Measurements from ENCODE around the gene IZUMO4.
A peak's percentile ranks its signal among the peaks of the same experiment; 100 is the strongest.

DNA sequence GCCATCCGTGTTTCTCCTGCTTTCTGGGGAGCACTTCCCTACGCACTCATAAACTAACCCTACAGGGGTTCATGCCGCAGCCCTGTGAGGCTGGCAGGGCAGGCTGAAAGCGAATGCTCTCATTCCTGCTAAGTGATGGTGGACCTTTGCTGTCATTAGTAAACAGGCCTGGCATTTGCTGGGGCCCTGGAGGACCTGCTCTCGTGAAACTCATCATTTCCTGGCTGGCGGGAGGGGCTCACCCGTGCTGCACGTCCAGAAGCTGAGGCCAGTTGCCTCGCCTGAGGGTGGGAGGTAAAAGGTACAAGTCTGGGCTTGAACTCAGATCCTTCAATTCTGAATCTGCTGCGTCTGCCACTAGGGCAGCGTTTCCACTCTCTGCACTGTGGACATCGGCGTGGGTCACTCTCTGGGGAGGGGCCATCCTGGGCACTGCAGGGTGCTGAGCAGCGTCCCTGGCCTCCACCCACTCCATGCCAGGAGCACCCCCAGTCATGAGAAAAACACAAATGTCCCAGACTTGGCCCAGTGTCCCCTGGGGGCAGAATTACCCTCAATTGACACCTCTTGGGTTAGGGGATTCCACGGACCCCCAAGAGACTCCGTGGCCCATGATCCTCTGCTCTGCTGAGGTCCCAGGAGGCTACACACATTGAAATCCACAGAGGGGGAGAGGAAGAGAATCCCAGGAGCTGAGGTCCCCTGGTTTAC lies 7.6 kb upstream of the IZUMO4 start:
- TF ChIP-seq MEF2A (IDR thresholded peaks at IDR 0.05; ENCODE audit: insufficient read depth, low read depth, low read length), result no peak
- TF ChIP-seq ATF3 (IDR thresholded peaks at IDR 0.05; ENCODE audit: borderline replicate concordance, extremely low read depth, low read depth, low read length), result no peak
- TF ChIP-seq MAX (IDR thresholded peaks at IDR 0.05; ENCODE audit: low read depth, low read length), result peak; percentile 34
- TF ChIP-seq, protein P1, sequence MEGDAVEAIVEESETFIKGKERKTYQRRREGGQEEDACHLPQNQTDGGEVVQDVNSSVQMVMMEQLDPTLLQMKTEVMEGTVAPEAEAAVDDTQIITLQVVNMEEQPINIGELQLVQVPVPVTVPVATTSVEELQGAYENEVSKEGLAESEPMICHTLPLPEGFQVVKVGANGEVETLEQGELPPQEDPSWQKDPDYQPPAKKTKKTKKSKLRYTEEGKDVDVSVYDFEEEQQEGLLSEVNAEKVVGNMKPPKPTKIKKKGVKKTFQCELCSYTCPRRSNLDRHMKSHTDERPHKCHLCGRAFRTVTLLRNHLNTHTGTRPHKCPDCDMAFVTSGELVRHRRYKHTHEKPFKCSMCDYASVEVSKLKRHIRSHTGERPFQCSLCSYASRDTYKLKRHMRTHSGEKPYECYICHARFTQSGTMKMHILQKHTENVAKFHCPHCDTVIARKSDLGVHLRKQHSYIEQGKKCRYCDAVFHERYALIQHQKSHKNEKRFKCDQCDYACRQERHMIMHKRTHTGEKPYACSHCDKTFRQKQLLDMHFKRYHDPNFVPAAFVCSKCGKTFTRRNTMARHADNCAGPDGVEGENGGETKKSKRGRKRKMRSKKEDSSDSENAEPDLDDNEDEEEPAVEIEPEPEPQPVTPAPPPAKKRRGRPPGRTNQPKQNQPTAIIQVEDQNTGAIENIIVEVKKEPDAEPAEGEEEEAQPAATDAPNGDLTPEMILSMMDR (IDR thresholded peaks at IDR 0.05 in 2 of 3, conservative IDR thresholded peaks at IDR 0.05 in 1 of 3; ENCODE audit: control insufficient read depth in 2 of 3, extremely low read depth in 1 of 3, insufficient read depth in 1 of 3, low read depth in 3 of 3, low read length in 3 of 3), result 0 out of 6 replicates have a peak, but pooled peaks of 2 of the 3 experiments have one; percentile 2 to 6
- TF ChIP-seq NRF1 (conservative IDR thresholded peaks at IDR 0.05; ENCODE audit: low read depth, low read length), result no peak
- no peak for TF ChIP-seq TCF7 (IDR thresholded peaks at IDR 0.05; ENCODE audit: borderline replicate concordance)
- peak; percentile 67; the same call in 1 of the 2 replicates for TF ChIP-seq POLR2AphosphoS5 (IDR thresholded peaks at IDR 0.05; ENCODE audit: low read length)
- TF ChIP-seq POLR2A (IDR thresholded peaks at IDR 0.05; ENCODE audit: low read depth, low read length), result peak; percentile 66
- TF ChIP-seq HSF1 (IDR thresholded peaks at IDR 0.05; ENCODE audit: low read depth, low read length), result no peak
- peak; percentile 56 for TF ChIP-seq CREB1 (IDR thresholded peaks at IDR 0.05; ENCODE audit: low read depth)
- TF ChIP-seq SREBF1 (IDR thresholded peaks at IDR 0.05; ENCODE audit: low read length), result no peak

Data from GM12878 (cell line).